ENCODE data around the gene SURF4.

DNA sequence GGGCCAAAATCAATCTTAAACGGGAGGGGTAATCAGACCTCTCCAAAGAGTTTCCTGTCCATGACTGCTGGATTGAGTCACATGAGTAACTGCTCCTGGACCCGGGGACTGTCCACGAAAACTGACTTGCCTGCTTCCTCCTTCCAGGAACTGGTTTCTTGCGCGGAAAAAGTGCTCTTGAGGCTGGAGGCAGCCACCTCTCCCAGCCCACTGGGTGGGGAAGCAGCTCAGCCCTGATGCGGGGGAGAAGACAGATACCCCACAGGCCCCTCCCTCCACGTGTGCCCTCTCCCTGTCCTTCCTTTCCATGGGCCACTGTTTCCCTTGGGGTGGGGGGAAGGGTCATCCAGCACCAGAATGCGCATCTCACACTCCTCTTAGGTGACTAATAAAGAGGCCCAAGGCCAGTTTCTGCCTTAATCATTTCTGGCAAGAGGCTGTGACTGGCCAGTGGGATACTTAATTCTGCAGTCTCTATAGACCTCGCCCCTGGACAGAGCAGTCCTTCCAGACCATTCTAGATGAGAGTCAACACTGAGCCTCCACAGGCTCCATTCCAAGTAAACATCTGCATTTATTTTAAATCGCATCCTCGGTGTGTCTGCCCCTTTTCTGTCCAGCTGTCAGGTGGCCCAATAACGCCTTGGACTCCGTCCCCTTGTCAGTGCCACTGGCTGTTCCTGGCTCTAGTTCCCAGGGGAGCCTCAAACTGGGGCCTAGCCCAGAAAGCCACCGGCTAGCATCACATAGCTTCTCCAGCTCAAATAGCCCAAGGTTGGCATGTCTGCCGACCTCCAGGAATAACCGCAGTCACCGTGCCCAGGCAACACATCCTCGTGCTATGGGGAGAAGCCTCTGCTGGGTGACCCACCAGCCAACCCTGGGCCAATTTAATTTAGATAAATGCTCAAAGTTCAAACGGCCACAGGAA, 29.9 kb upstream of the SURF4 start:
- TF ChIP-seq, protein P1, sequence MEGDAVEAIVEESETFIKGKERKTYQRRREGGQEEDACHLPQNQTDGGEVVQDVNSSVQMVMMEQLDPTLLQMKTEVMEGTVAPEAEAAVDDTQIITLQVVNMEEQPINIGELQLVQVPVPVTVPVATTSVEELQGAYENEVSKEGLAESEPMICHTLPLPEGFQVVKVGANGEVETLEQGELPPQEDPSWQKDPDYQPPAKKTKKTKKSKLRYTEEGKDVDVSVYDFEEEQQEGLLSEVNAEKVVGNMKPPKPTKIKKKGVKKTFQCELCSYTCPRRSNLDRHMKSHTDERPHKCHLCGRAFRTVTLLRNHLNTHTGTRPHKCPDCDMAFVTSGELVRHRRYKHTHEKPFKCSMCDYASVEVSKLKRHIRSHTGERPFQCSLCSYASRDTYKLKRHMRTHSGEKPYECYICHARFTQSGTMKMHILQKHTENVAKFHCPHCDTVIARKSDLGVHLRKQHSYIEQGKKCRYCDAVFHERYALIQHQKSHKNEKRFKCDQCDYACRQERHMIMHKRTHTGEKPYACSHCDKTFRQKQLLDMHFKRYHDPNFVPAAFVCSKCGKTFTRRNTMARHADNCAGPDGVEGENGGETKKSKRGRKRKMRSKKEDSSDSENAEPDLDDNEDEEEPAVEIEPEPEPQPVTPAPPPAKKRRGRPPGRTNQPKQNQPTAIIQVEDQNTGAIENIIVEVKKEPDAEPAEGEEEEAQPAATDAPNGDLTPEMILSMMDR (IDR thresholded peaks at IDR 0.05; ENCODE audit: low read length) = no peak
- TF ChIP-seq EZH2 (optimal IDR thresholded peaks at IDR 0.05; ENCODE audit: low read depth, low read length) = no peak

All from MM.1S (cell line).